VCaP (cell line): ENCODE results near the gene HES5.
"Not testable (repeated sequence)": the region's sequence is repeated elsewhere in the genome, so short reads cannot be mapped to it uniquely, and the experiment has no call there.

Experiments
- H3K27ac ChIP-seq: fragments of 450-650 bp; 2 replicates; pipeline ENCODE4 v1.5.1; 2017
- TF ChIP-seq, protein P1 (sequence below): fragments of 450-650 bp; conservative IDR thresholded peaks from 2 replicates; pipeline ENCODE4 v1.5.1; 2017; ENCODE audit warnings: mild to moderate bottlenecking, moderate library complexity

Gene HES5

DNA sequence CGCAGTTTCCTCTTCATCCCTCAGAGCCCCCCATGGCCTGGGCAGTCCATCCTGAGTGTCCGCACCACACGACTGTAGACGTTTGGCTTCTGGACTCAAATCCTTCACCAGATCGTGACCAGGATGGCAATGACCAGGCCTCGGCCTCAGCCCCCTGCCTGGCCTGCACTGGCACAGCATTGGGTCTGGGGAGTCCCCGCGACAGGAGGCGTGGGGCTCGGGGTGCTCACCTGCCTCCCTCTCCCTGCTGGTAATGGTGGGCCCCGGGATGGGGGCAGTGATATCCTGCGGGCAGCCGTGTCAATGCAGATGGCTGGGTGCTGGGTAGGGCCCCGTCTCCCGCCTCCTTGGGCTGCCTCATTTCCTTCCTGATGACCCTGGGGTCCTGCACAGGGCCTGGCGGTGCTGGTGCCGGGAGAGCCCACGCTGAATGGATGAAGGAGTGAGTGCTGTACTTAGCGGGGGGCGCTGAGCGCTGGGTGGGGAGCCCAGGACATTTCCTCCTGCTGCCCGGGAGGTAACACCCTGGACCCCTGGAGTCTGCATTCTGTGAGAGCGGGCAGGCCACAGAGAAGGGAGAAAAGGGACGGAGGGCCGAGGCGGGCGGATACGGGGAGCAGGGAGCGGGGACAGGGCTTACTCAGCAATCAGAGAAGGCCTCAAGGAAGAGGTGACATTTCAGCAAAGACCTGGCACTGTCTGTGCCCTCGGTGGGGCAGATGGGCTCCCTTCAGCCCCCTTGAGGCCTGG, 24.0 kb upstream of the HES5 start:
- TF ChIP-seq, protein P1, sequence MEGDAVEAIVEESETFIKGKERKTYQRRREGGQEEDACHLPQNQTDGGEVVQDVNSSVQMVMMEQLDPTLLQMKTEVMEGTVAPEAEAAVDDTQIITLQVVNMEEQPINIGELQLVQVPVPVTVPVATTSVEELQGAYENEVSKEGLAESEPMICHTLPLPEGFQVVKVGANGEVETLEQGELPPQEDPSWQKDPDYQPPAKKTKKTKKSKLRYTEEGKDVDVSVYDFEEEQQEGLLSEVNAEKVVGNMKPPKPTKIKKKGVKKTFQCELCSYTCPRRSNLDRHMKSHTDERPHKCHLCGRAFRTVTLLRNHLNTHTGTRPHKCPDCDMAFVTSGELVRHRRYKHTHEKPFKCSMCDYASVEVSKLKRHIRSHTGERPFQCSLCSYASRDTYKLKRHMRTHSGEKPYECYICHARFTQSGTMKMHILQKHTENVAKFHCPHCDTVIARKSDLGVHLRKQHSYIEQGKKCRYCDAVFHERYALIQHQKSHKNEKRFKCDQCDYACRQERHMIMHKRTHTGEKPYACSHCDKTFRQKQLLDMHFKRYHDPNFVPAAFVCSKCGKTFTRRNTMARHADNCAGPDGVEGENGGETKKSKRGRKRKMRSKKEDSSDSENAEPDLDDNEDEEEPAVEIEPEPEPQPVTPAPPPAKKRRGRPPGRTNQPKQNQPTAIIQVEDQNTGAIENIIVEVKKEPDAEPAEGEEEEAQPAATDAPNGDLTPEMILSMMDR, result no peak

DNA sequence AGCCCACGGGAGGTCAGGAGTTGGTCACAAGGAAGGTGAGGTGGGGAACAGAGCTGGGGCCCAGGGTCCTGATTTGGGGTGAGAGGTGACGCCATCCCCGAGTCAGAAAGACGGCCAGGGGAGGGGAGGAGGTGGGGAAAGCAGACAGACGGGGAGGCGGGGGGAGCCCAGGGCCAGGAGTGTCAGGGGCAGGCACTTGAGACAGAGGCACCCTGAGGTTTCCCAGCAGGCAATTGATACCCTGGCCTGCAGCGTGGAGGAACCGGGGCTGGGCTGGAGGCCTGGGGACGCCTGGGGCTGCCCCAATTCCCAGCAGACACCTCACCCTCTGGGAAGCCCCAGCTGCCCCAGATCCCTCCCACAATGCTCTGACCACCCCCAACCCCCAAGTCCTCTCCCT, 23.0 kb upstream of the HES5 start:
- not testable (repeated sequence) for H3K27ac ChIP-seq

More for the DNA sequence above, 24.0 kb upstream of the HES5 start:
- no peak overlapping the region for H3K27ac ChIP-seq

DNA sequence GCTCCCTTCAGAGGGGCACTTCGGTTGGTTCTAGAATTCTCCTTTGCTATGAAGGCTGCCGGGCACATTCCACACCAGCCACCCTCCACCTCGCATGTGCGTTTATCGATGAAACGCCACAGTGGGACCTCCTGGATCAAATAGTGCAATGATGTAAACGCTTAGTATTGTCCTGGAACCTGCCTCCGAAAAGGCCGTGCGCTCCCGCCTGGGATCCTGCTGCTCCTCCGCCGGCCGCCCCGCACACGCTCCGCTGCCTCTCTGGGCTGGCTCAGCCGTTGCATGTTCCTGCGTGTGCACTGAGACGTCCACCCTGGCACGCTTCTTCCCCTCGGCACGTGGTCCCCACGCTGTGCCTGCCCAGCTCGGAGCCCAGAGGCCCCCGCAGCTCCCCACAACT, 22.1 kb upstream of the HES5 start:
- H3K27ac ChIP-seq, result no peak overlapping the region
- TF ChIP-seq, protein P1, result no peak

DNA sequence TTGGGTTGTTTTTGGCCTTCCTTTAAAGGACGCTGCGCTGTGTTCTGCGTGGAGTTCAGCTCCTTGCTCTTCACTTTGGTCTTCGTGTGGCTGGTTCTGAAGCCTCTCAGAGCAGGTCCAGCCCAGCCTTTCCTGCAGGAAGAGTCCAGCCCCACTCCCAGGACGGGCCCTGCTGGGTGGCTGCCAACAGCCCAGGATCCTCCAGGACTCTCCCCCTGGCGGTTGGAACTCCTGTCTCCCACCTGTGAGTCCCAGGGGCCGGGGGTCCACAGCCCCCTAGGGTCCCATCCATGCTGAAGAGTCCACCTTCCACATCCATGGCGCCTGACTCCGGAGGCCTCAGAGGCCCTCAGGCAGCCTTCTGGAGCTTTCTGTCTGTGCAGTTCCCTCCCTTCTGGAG, 21.5 kb upstream of the HES5 start:
- H3K27ac ChIP-seq, result not testable (repeated sequence)

DNA sequence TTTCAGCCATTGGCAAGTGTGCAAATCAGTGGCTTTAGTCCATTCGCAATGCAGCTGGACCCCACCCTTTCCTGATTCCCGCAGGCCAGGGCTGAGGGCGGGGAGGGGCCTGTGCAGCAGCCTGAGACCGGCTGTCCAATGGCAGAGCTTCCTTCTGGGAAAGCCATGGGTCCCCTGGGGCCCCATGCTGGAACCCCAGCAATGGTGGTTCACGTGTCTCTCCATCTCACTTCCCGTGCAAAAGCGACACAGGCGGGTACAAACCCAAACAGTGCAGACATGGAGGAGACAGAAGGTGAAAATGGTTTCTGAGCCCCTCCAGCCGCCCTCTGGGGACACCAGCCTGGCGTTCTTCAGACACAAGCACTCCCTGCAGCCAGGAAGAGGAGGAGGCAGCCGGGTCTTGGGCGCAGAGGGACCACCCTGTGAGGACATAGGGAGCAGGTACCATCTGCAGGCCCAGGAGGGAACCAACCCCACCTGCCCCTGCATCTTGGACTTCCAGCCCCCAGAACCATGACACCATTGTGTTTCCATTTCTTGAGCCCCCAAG, 20.3 kb upstream of the HES5 start:
- H3K27ac ChIP-seq, result peak overlapping the region; percentile 99

DNA sequence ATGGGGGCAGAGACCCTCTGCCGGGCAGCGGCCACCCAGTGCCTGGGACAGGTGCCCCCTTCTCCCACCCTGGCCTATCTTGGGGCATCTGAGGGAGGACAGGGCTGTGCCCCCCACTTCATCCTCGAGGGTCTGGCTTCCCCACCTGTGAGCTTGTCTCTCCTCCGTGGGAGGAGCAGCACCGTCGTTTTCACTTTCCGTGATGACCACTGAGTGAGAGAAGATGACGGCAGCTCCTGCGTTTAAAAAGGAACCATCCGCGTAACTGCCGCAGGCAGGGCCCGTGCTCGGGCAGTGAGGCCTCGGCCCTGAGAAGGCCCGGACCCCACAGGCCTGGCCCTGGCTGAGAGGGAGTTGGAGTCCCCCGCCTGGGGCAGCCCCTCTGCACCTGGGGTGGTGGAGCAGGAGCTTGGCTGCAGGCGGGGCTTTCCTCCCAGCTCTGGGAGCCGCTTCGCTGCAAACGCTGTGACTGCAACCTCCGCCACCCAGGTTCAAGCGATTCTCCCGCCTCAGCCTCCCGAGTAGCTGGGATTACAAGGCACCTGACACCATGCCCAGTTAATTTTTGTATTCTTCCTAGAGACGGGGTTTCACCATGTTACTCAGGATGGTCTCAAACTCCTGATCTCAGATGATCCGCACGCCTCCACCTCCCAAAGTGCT, 19.4 kb upstream of the HES5 start:
- H3K27ac ChIP-seq, result peak overlapping the region; percentile 99

DNA sequence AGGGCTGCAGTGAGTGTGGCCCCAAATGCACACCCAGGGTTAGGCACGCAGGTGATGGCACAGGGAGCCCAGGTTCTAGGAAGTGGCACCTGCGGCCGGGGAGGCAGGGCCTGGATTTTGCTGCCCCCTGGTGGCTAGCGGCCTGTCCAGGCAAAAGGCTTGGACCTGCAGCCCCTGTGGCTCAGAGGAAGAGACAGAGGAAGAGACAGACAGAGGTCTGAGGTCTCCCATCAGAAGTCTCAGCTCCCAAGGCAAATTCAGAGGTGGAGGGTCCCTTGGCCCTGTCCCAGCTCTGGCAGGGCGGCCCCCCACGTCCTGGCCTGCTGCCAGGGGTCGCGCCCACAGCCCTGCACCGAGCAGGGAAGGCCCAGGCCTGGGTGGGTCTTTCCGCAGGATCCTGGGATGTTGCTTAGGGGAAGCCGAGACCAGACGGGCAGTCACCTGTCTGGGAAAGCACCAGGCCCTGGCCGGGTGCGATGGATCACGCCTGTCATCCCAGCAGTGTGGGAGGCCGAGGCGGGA, 18.1 kb upstream of the HES5 start:
- TF ChIP-seq, protein P1, result peak; percentile 98
- peak overlapping the region; percentile 99 for H3K27ac ChIP-seq

DNA sequence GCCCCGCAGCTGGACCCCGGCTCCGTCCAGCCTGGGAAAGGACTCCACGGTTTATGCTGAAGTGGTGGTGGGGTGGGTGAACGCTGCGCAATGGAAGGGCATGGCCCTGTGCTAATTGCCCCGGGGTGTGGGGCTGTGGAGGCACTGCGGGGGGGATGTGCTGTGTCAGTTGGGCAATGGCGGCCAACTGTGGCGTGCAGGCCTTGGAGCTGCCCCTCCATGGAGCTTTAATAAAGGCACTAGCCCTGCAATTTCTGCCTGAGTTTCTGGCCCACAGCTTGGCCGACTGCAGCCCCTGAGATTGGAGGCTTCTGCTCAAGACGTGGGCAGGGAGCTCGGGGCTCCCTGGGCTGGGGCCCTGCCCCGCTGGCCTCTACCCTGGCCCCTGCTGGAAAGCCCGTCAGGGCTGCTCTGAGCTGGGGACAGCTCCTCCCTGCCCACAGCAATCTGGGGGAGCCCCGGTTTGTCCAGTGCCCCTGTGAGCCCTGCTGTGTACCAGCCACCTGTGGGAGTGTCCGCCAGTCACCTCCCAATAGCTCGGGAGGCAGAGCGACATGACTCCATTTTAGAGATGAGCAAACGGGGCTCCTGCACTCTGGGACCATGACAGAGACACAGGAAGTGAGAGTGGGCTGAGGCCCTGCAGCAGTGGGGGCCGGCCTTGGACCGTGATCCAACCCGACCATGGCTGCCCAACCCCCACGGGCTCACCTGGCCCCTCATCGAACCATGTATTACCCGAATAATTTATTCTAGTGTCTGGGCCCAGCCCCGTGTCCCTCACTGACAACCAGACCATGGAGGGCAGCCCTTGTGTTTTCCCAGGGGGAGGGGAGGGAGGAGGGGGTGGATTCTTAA, 17.4 kb upstream of the HES5 start:
- H3K27ac ChIP-seq, result peak overlapping the region; percentile 99
- TF ChIP-seq, protein P1, result no peak

DNA sequence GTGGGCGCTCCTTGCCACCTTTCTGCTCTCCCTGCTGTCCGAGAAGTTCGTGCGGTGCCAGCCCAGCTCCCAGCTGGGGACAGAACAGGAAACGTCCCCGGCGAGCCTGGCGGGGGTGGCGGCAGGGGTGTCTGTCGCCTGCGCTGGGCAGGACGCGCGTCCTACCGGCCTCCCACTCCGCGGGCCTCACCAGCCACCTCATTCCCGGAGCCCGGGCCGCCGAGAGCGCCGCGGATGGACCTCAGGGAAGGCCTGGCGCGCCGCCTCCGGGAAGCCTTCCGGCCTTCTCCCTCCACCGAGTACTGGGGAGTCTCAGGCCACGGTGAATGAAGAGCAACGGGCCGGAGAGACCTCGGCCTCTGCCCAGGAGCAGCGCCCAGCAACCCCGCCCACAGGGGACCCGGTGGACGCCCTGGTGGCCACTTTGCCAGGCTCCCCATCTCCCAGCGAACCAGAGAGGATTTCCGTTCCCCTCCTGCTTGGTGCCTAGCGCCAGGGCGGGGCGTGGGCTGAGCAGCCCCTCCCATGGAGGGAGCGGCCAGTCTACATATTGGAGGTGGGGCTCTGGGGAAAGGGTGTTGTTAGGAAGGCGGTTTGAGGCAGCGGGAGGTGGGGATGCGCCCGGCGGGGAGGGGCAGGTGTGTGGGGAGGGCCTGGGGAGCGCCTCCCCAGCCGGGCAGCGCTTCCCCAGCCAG, 16.6 kb upstream of the HES5 start:
- TF ChIP-seq, protein P1, result no peak; the same call in 1 of the 2 replicates
- H3K27ac ChIP-seq, result peak overlapping the region; percentile 99
